HG03025 (cell line): ENCODE measurements around the gene ADAT3.

Experiments
- ATAC-seq: cut with Tn5 transposase; IDR thresholded peaks from one replicate; pipeline ENCODE4 v1.9.1; 2021; ENCODE audit warnings: mild to moderate bottlenecking, moderate library complexity; ENCODE audit not compliant: unreplicated experiment, low FRiP score

The ADAT3 gene

DNA sequence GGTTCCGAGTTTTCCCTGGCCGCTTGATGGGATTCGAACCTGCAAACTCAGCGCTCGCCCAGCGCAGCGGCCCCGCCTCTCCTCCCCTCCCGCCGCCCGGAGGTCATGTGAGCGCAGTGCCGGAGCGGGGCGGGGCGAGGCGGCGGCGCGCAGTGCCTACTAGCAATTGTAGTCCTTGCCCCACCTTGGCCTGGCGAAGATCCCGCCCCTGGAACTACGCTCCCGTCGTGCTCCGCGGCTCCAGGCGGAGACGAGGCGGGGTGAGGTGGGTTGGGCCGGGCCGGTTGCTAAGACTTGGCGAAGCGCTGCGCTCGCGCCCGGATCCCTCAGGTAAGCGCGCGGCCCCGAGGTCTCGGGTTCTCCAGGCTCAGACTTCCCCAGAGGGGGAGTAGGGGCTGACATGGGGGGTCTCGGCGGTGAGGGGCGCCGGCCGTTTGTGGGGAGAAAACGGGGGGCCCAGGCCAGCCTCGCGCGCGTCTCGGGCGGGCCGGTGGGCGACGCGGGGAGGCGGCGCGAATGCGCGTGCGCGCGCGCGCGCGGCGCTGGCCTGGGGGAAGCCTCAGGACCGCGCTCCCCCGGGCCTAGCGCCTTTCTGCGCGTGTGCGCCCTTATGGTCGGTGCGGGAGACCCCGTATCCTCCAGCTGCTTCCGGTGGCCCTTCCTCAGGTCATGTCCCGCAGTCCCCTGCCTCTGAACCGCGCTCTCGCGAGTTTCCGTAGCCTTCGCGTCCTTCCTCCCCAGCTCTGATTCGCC, at the start of gene ADAT3, which contains the start of gene SCAMP4:
Gene ADAT3, plus strand, starts transcription at position 290 of the 753 bp plus-strand sequence. CDS start 6,649 bp downstream, outside the sequence.
Gene SCAMP4, plus strand, starts transcription at position 290 of the 753 bp plus-strand sequence. CDS start 9,621 bp downstream, outside the sequence.
- ATAC-seq: peak; percentile 78

DNA sequence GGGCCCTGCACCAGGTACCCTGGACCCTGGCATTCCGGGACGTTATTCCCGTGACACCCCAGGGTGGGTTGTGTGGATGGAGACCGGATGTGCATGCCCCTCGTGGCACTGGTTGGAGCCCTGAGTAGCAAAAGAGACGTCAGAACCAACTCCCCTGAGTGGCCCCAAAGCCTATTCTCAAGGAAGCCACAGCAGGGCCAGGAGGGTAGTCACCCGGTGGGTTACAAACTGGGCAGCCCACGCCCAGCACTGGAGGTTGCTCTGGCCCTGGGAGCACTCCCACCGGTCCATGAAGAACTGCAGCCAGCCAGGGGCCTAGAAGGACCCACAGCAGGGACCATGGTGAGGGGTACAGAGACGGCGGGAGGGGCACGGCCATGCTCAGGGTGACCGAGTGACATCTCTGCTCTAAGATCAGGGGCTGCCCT, 49.4 kb upstream of the ADAT3 start:
- ATAC-seq: no peak

DNA sequence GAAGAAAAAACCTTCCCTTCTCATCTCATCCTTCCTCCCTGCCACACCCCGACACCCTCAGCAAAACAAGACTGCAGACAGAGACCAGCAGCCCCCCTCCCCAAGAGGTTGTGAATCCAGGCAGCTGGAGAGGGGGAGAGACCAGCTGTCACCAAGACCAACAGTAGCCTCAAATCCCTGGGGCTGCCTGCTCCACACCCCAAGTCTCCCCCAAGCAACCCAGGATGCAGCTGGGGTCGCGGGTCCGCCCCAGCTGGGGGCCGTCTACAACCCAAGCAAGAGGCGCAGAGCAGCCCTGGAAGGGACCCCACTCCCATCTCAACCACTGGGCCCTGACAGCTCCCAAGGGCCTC, 48.9 kb upstream of the ADAT3 start:
- ATAC-seq: no peak

DNA sequence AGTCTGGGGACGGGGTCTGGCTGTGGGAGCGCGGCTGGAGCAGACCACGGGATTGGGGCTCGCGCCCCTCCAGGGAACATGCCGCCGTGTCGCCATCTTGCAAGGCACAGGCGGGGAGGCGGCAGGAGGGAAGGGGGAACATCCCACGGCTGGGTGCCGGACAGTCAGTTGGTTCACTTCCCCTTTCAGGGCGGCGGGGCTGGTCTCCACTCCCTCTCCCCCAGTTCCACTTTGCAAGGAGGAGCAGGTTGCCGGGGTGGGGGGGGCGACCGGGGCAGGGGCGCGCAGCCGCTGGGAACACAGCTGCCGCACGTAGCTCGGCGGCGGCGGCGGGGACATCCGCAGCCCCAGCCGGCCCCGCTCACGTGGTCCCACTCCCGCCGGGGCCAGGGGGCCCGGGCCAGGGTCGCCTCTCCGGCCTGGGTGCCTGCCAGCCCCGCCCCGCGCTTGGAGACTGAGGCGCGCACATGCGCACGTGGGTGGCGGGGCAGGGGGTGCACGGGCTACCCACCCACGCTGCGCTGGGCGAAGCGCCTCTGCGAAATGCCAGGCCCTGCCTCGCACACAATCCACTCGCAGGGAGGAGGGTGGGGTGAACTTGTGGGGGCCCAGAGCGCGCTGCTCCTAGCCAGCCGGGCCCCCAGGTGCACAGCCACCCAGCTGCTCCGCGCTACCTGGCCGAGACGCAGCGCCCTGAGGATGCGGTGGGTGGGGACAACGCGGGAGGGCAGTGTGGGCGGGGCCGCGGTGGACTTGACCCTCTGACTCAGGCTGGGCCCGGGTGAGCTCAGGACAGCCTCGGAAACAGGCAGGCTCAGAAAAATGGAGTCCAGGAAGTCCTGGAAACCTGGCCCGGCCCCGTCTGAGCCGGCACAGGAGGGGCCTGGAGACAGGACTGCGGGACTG, 48.2 kb upstream of the ADAT3 start:
- ATAC-seq: no peak

DNA sequence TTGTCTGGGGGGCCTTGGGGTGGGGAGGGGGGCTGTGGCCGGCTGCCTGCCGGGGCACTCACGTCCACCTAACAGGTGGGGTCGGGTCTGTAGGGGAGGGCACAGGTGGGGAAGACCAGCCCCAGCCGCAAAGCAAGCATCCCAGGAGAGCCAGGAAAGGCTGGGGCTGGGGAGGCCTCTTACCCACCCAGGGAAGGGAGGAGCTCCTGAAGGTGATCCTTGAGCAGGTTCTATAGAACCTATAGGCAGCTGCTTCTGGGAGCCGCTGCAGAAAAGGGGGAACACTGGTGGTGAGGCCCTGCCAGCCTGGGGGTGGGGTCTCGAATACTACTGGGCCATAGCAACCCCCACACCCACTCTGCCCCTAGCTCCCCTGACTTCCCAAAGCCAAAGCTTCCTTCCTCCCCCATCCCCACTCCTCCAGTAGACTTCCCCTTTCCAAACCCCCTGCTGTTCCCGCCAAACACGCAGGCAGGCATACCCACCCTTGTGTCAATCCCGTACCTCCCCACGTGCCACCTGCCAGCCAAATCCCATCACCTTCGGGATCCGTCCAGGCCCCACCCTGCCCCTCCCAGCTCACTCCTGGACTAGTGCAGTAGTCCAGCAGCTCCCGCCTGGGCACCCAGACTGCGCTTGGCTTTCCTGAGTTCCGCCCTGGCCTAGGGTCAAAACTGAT, 47.4 kb upstream of the ADAT3 start:
- ATAC-seq: no peak

DNA sequence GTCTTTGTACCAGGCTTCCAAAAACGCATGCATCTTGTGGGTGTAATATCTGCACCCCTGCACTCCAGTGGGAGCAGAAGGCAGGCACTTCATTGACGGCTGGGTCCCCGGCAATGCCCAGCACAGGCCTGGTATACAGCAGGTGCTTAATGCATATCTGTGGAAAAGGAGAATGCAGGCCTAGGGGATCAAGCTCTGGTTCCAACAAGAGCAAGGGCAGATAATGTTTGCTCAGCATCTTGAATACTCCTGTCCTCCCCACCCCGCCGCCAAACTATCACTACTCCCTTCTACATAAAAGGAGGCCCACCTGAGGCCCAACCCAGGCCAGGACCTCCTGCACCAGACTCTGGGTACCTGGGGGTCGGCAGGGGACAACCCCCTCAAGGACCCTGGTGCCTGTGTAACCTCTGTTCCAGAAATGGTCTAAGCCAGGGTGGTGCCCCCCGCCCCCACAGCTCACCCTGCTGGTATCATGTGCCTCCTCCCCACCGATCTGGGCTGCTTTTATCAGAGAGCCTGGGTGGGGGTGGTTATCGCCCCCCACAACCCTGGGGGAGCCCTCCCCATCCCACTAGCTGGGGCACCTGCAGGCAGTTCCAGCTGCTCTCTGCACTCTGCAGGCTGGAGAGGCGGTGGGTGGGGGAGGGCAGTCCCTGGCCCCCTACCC, 46.7 kb upstream of the ADAT3 start:
- no peak for ATAC-seq

DNA sequence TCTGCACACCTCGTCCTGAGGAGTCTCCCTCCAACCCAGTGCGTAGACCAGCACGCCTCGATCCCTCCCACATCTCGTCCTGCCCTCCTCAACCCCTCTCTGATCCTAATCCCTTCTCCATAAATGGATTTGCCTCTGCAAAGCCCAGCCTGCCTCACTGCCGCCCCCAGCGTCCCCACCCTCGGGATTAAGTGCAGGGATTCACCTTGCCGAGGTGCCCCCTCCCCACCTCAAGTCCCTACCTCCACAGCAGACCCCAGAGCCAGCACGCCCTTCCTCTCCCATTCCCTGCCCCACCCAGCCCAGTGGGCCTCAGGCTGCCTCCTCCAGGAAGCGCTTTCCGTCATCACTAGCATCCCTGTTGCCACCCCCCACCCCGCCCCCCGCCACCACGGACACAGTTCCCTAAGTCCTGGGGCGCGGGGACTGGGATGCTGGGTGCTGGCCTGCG, 45.8 kb upstream of the ADAT3 start:
- ATAC-seq: no peak

DNA sequence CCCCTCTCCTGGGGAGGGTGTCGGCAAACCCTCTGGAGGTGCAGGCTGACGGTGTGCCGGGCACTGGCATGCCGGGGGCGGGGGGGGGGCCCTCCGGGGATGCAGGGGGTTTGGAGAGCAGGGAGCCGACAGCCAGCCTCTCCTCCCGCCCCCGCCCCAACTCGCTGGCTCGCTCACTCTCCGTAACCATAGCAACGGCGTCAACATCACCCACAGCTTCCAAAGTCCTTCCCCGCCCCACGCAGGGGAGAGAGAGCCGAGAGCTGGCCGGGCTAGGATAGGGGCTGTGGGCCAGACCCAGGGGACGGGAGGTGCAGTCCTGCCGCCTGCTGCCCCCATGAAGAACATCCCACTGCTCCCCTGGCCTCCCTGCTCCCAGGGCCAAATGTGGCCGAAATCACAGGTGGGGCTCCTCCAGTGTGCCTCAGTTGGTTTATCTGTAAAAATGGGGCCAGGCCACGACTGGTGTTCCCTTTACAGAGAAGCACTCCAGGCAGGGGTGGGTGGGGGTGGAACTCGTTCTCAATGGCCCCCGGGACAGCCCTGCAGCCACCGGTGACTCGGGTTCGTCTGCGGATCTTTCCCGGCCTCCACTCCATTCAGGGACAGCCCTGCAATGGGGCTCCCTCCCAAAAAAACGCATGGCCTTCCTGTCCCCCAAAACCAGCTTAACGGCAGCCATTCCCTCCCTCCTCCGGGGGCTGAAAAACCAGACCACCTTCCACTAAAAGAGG, 45.0 kb upstream of the ADAT3 start:
- no peak for ATAC-seq

DNA sequence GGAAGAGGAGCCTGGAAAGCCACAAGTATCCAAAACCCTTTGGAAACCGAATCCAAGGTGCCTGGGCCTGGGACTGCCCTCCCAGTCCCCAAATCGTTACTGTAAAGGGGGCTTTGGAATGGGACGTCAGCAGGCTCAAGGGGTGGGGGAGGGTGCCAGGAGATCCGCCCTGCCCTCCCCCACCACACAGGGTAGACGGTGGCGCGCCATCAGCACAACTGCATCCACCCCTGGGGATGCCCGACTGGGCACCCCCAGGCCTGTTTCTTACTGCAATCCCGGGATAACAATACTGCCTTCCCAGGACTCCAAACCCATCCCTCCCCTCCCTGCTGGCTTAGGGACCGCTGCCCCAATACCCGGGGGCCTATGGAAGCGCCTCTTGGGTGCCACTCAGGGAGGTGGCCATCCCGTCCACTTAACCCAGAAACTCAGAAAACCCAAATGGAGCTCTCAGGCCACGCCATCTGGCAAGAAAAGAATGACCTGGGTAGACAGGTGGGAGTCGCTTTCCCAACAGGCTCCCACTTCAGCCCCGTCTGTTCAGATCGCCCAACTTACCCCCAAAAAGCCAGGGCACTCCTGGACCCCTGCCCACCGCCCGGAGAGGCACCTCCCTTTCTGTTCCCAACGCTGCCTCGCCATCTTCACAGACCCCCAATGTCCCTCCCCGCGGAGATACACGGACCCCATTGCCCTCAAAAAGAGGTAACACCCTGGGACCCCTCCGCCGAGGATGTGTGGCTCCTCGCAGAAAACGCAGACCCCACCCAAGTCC, 44.2 kb upstream of the ADAT3 start:
- ATAC-seq: no peak

DNA sequence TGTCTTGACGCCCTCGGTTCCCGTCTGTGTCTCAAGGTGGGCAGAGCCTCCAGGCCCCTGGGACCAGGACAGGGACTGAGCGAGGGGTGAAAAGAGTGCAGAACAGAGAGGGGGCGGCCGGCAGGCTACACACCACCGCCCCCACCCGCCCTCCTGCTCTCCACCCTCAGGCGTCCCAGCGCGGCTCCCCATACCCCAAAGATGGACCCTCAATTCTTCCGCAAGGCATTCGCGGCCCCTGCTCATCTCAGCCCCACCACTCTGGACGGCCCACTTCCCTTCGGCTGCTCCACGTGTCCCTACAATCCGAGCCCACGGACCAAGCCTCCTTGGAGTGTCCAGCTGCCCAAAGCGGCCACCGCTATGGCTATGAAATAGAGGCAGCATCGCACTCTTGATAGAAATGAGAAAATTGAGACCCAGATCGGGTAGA, 43.6 kb upstream of the ADAT3 start:
- ATAC-seq: no peak

DNA sequence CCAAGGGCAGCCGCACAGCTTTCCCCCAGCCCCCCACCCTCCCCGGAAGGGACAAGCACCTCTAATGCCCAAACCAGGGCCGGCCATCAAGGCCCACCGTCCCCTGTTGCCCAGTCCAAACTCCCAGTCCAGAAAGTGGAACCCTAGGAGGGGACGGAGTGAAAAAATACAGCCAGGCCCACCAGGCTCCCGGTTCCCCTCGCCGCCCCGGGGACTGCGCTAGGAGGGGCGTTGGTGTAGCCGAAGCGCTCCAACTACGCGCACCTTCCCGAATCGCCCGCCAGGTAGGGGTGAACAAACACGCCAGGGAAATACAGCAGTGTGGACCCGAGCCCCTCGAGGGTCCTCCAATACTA, 43.2 kb upstream of the ADAT3 start:
- ATAC-seq: no peak

DNA sequence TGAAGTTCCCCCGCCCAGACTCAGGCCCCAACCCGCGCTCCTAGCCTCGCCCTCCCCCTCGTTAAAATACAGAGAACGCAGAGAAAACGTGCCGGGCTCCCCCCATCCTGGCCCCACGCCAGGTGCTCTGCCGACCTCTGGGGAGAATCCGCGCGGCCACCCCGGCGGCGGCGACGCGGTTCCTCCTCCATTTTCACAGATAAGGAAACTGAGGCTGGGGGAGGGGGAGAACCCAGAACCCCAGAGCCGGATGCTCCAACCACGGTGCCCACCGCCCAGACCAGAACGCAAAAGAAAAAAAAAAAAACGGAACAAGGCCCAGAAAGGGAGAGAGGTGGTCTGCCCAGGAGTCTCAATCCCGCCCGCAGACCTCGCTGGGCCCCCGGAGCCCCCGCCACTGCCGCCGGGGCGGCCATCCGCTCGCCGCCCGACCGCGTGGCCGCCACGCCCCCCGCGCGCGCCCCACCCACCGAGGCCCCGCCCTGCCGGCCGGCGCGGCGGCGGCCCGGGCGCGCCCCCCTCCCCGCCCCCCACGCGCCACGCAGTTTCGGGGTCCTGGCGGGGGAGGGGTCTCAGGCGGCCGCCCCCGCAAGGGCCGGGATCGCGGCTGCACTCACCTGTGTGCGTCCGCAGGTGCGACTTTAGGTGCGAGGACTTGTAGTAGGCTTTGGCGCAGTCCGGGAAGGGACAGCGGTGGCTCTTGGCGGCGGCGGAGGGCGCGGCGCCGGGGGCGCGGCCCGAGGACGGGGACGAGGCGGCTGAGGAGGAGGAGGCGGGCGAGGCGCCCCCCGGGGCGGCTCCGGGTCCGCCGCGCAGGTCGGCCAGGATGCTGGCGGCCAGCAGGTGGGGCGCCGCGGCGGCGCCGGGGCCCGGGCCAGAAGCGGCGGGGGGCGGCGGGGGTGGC, 42.5 kb upstream of the ADAT3 start:
- peak; percentile 2 for ATAC-seq

DNA sequence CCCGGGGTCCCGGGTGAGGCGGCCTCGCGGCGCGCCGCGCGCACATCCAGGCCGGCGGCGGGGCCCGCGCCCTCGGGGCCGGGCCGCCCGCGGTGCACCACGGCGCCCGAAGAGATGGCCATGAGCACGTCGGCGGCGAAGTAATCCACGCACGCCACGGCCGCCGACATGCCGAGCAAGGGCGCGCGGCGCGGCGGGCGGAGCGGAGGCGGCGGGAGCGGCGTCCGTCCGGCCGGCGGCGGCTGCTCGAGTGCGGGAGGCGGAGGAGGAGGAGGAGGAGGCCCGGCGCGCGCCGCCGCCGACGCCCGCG, 41.9 kb upstream of the ADAT3 start, which contains the start of gene KLF16:
Gene KLF16, minus strand, starts transcription at position 252 of the 310 bp plus-strand sequence. Its CDS starts 82 bp downstream, at position 170.
- no peak for ATAC-seq

DNA sequence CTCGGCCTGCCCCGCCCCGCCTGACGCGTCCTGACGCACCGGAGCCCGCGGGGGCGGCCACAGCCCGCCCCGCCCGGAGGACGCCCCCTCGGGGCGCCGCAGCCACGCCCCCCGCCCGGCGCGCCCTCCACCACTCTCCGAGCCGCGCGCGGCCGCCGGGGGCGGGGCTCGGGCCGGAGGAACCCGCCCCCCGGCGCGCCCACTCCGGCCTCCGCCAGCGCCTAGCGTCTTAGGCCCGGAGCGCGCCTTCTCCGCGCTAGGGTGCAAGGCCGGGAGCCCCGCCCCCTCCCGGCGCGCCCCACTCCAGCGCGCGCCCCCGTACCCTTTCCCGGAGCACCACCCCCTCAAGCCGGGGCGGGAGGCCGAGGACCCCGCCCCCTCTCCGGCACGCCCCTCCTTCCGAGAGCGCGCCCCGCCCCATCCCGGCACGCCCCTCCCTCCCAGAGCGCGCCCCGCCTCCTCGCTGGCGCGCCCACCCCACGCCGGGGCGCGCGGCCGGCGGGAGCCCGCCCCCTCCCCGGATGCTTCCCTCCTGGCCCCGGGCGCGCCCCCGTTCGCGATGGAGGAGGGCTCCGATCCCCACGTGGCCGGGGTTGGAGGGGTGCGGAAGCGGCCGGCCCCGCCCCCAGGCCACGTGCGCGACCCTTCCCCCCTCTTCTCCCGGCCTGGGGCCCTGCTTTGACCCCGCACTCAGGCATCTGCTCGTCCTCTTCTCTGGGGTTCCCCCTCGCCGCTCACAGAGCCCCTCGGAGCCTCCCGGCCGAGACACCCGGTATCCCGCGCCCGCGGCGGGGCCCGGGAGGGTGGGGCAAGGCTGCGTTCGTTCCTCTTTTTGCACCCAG, 41.3 kb upstream of the ADAT3 start:
- ATAC-seq: peak; percentile 47

DNA sequence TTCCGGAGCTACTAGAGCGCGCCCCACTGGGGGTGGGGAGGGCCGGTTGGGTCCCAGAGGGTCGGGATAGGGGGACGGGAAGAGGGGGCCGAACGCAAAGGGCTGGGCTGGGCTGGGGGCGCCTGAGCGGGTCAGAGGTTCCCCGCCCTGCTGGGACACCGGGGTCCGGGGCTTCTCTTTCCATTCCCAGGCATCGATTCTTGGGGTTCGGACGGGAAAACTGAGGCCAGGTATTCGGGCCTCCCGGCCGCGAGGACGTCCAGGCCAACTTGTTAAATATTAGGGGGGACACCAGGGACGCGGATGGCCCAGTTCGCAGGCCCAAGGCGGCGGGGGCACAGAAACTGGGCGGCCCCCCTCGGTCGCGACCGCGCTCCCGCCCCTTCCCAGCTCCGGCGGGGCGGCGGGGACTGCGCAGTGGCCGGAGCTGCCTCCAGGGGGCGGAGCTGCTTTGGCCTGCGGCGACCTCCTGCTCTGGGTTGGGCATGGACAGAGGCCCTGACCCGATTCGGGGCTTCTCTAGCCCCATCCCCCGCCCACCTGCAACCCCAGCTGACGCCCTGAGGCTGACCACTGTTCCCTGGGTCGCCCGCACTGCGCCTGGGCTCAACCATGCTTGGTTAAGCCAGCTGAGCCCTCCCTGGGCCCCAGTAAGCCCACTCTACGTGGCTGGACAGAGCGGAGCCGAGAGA, 40.6 kb upstream of the ADAT3 start:
- peak; percentile 25 for ATAC-seq

DNA sequence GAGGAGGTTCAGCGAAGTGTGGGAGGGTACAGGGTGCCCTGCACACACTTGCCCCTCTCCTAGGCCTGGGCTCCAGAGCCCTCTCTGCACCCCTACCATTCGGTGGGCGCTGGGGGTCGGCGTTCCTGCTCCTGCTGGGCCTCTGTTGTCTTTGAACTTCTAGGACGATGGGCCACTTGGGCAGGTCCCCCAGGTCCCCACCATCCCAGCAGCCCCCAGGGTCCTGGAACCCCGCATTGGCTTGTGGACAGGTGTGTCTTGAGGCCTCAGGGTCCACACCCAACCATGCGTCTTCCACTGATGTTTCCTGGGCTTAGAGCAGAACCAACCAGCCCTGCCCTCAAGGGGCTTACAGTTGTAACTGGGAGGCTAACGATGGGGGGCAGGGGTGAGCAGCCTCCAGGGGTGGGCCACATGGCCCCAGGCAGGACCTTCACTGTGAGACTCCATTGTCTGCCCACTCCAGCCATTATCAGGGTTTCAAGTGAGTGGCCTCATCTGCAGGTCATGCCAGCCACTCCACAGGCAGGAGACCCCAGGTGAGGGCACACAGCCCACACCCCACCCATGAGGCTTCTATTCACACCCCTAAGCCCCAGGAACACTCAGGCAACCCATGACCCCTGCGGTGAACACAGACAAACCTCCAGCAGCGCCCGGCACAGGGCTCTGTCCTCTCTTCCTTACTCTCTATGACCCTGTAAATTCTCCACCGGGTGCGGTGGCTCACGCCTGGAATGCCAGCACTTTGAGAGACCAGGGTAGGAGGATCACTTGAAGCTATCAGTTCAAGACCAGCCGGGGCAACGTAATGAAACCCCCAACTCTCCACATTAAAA, 39.8 kb upstream of the ADAT3 start:
- no peak for ATAC-seq
